Stimulated activated CD4-positive, alpha-beta T cell treated with anti-CD3 and anti-CD28 coated beads, TNF-alpha, amount 100 ng/mL, for 1 hour (primary cell): Measurements from ENCODE around the gene ZMYM2.
"Not testable (repeated sequence)": the region's sequence is repeated elsewhere in the genome, so short reads cannot be mapped to it uniquely, and the experiment has no call there.

Experiments
- DNase-seq, 3 donors: peaks; one replicate each; pipeline ENCODE4 v3.0.0-alpha.2; 2020; ENCODE audit warnings: low read depth in 3 of 3, low spot score in 1 of 3

ZMYM2 gene

DNA sequence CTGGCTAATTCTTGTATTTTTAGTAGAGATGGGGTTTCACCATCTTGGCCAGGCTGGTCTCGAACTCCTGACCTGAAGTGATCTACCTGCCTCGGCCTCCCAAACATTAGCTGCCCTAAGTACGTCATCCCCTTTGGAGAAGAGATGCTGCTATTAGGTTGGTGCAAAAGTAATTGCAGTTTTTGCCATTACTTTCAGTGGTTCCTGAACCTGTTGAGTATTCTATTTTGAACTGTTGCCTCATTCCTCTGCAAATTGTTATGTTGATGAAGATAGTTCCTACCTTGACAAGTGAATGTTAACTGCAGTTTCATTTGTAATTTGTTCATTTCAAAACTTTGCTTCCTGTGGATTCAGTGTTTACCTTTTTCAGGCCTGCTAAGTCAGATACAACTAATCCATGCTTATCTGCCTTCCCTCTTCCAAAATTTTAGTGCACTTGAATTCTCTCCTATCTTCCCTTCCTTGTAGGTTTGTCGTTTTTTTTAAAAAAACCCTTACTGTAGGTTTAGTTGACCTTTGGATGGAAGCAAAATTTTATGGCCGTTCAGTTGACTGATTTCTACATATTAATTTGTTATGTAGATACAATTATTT is 24.0 kb downstream of the ZMYM2 start:
- no peak for DNase-seq

- DNase-seq = no peak
Measured at GRCh38 chr13:19984430-19985218, 26.1 kb downstream of the ZMYM2 start.

- no peak for DNase-seq
Measured at GRCh38 chr13:19985219-19985556, 26.7 kb downstream of the ZMYM2 start.

- no peak for DNase-seq
Measured at GRCh38 chr13:19991531-19991930, 33.0 kb downstream of the ZMYM2 start.

DNA sequence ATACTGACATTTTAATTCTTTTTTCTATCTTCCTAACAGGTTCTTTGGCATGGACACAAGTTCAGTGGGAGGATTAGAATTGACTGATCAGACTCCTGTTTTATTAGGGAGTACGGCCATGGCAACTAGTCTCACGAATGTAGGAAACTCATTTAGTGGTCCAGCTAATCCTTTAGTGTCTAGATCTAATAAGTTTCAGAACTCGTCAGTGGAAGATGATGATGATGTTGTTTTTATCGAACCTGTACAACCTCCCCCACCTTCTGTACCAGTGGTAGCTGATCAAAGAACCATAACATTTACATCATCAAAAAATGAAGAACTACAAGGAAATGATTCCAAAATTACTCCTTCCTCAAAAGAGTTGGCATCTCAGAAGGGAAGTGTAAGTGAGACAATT is 34.5 kb downstream of the ZMYM2 start:
- DNase-seq = no peak

DNA sequence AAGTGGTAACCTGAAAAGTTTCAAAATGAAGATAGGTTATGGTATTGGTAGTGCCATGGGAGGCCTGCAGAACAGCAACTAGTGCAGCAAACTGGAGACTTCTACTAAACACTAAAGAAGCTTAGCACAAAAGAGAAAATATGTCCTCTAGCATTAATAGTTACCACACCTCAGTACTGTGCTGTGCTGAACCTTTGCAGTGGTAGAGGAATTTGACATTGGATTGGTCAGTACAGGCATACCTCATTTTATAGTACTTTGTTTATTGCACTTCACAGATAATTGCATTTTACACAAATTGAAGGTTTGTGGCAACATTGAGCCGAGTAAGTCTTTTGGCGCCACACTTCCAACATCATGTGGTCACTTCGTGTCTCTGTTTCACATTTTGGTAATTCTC is 40.4 kb downstream of the ZMYM2 start:
- DNase-seq = no peak

- DNase-seq = no peak
Measured at GRCh38 chr13:20000062-20000552, 41.6 kb downstream of the ZMYM2 start.

DNA sequence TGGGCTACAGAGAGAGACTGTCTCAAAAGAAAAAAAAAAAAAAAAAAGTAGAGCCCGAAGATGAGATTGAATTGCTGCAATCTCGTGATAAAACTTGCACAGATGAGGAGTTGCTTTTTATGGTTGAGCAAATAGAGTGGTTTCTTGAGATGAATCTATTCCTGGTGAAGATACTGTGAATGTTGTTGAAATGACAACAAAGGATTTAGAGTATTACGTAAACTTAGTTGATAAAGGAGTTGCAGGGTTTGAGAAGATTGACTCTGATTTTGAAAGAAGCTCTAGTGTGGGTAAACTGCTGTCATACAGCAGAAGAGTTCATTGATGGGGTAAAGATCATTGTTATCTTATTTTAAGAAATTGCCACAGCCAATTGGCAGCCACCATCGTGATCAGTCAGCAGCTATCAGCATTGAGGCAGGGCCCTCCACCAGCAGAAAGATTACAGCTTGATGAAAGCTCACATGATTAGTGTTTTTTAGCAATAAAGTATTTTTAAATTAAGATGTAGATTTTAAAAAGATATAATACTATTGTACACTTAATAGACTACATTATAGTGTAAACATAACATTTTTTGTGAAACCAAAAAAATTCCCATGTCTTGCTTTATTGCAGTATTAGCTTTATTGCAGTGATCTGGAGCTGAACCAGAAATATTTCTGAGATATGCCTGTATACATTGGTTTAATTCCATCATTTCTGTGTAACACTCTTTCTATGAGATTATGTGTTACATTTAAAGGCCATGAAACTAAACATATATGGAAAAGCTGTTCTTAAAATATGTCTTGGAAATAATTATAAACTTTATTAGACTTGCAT is 43.1 kb downstream of the ZMYM2 start:
- DNase-seq = no peak

DNA sequence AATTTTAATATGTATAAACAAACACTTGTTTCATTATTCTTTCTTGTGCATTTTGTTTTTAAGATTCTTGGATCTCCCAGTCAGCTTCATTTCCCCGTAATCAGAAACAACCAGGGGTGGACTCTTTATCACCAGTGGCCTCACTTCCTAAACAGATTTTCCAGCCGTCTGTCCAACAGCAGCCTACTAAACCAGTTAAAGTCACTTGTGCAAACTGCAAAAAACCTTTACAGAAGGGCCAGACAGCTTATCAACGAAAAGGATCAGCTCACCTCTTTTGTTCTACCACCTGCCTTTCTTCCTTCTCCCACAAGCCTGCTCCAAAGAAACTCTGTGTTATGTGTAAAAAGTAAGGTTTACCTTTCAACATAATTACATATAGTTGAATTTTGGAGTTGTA is 44.3 kb downstream of the ZMYM2 start:
- no peak for DNase-seq

- no peak for DNase-seq
Measured at GRCh38 chr13:20006206-20006605, 47.7 kb downstream of the ZMYM2 start.

DNA sequence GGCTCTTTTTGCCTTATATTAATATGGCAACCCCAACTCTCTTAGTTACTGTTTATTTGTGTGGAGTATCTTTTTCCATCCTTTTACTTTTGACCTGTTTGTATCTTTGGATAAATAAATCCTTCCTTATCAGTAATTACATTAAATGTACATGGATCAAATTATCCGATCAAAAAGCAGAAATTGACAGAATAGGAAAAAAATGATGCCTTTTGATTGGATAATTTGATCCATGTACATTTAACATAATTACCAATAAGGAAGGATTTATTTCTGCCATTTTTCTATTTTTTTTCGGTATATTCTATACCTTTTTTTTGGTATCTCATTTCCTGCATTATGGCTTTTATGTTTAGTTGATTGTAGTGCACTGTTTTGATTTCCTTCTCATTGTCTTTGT is 57.2 kb downstream of the ZMYM2 start:
- no peak for DNase-seq

- DNase-seq = no peak
Measured at GRCh38 chr13:20016649-20017364, 58.3 kb downstream of the ZMYM2 start.

DNA sequence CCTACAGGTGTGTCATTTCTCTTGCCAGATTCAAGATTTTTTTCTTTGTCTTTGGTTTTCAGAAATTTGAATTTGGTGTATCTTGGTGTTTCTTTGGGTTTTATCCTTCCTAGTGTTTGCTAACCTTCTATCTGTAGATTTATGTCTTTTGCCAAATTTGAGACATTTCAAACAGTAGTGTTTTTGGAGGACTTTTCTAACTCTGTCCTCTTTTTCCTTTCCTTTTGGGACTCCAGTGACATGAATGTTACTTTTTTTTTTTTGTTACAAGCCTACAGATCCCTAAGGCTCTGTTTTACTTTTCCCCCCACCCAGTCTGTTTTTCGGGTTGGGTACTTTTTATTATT is 58.8 kb downstream of the ZMYM2 start:
- no peak for DNase-seq

GRCh38 chr13:20019043-20019442 is 60.5 kb downstream of the ZMYM2 start:
- no peak for DNase-seq

GRCh38 chr13:20024702-20025101 is 66.2 kb downstream of the ZMYM2 start:
- DNase-seq = no peak

DNA sequence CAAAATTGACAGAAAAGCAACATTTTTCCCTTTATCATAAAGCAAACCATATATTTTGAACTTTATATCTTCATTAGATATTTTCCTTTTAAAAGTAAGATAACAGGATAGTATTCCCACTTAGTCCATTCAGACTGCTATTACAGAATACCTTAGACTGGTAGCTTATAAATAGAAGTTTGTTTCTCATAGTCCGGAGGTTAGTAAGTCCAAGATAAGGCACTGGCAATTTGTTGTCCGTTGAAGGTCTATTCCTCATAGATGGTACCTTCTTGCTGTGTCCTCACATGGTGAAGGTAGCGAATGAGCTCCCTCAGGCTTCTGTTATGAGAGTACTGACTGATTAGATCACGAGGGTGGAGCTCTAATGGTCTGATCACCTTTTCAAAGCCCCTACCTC is 70.4 kb downstream of the ZMYM2 start:
- no peak for DNase-seq

- DNase-seq = no peak
Measured at GRCh38 chr13:20033486-20033885, 75.0 kb downstream of the ZMYM2 start.

DNA sequence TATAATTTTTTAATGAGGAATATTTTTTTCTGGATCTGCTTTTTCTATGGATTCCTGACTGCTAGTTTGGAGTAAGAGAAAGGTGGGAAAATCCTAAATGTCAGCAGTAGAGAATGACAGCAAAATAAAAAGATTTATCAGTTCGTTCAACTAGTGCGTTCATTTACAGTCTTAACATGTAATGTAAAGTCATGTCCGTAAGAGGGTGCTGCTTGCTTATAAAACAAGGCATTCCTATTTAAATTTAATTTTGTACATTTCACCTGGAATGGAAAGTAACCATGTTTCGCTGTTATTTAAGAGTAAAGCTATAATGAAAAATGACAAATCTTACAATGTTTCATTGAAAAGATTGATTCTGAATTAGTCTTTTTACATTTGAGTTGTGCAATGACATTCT is 76.6 kb downstream of the ZMYM2 start:
- DNase-seq = no peak

DNA sequence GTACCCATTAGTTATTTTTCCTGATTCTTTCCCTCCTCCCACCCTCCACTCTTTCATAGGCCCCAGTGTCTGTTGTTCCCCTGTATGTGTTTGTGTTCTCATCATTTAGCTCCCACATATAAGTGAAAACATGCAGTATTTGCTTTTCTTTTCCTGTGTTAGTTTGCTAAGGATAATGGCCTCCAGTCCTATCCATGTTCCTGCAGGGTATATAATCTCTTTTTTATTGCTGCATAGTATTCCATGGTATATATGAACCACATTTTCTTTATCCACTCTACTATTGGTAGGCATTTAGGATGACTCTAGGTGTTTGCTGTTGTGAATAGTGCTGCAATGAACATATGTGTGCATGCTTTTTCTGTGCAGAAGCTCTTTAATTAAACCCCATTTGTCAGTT is 79.4 kb downstream of the ZMYM2 start:
- DNase-seq = no peak

- DNase-seq = not testable (repeated sequence)
Measured at GRCh38 chr13:20042603-20043002, 84.1 kb downstream of the ZMYM2 start.

DNA sequence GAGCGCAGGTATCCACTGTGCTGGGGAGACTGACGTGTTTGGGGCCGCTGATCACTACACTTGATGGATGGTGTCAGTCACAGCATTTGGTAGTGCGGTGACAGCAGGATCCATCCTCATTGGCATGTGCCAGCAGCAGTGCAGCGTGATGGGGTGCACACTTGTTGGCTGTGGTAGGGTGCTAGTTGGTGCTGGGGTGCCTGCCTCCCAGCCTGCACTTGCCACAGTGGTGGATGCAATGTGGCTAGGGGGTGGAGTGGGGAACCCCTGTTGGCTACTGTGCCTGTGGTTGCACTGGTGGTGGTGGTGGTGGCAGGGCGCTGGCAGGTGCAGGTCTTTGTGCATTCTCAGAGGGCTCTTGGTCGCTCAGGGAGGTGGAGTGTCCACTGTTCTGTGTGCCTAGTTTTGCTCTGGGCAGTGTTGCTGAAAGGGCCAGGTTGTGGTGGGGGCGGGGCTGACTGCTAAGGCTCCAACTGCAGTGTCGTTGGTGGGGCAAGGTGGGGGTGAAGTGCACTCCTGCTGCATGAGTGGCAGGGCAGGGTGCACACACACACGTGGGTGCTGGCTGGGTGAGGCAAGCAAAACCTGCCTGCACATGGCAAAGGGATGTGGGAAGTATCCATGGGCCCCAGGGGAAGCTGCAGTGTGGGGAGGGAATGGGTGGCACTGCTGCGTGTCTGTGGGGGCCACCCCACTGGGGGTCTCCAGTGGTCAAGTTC is 84.8 kb downstream of the ZMYM2 start:
- no peak for DNase-seq
